HepG2 (cell line): ENCODE results near the gene PYGB. TPM values are rescaled to one million over a fixed set of nuclear protein-coding genes. Genes with fewer than 3 reads are reported as not detected.

Experiments
- ATAC-seq: fragments of 200-7000 bp; cut with Tn5 transposase; 3 replicates; pipeline ENCODE4 v1.9.1; 2020; ENCODE audit warnings: mild to moderate bottlenecking, moderate library complexity
- BruUV-seq: library from RNA; stranded (reverse); fragments of 400-500 nt; replicated peaks from 2 replicates; lab custom pipeline; 2021; lab: Mats Ljungman, UMichigan
- CTCF ChIA-PET: fragments of 300-600 bp; formaldehyde crosslinking; extraction: SDS; loops from one replicate; lab custom pipeline; 2021; ENCODE audit warnings: low total read pairs, inconsistent platforms, low intra/inter-chr PET ratio; lab: Yijun Ruan, JAX
- POLR2A ChIA-PET: fragments of 350-600 bp; sonication (Branson Sonifier 250); formaldehyde crosslinking; loops from one replicate; lab custom pipeline; 2020; ENCODE audit warnings: antibody characterized with exemption, inconsistent platforms; lab: Yijun Ruan, JAX
- DNase-seq: peaks from one replicate; pipeline ENCODE4 v3.0.0-alpha.2; 2015; ENCODE audit warnings: low spot score
- FAIRE-seq: peaks from 3 replicates; lab custom pipeline; 2011; peaks lifted over from hg19 to GRCh38; lab: Jason Lieb, UNC
- H2AFZ ChIP-seq: one replicate; pipeline ENCODE4 v1.6.1; 2011; ENCODE audit warnings: low read length, inconsistent platforms
- H3K27ac ChIP-seq: fragments of 300-600 bp; 3 replicates; pipeline ENCODE4 v1.8.0; 2011; ENCODE audit warnings: mixed run types, mild to moderate bottlenecking, mixed read lengths, low read length, inconsistent platforms; ENCODE audit not compliant: insufficient read depth; ENCODE audit errors: extremely low read length
- H3K27me3 ChIP-seq, 2 experiments: fragments of 200-600 bp in 1 of 2; 2 replicates in 1 of 2; 3 replicates in 1 of 2; pipeline versions ENCODE4 v1.6.0 to v1.8.0; 2011; ENCODE audit warnings: low read length in 2 of 2, mild to moderate bottlenecking in 2 of 2, moderate library complexity in 2 of 2, inconsistent platforms in 1 of 2; ENCODE audit not compliant: insufficient read depth in 2 of 2, control insufficient read depth in 1 of 2
- H3K36me3 ChIP-seq, 2 experiments: fragments of 200-600 bp in 1 of 2; replicated peaks in 1 of 2; 2 replicates in 1 of 2; 3 replicates in 1 of 2; pipeline versions ENCODE4 v1.5.1 to v1.8.0; 2011; ENCODE audit warnings: low read length in 2 of 2, inconsistent platforms in 1 of 2; ENCODE audit not compliant: insufficient read depth in 2 of 2, control insufficient read depth in 1 of 2
- H3K4me1 ChIP-seq: 2 replicates; pipeline ENCODE4 v1.5.1; 2012; ENCODE audit warnings: low read length, inconsistent platforms; ENCODE audit not compliant: insufficient read depth
- H3K4me2 ChIP-seq: 2 replicates; pipeline ENCODE4 v1.6.0; 2011; ENCODE audit warnings: low read depth, low read length, inconsistent platforms
- H3K4me3 ChIP-seq, 3 experiments: fragments of 200-600 bp in 1 of 3; sonication (generic), shearing (Covaris generic) in 1 of 3; replicated peaks in 1 of 3; 2 replicates each; pipeline ENCODE4 v1.5.1; 2011 to 2016; ENCODE audit warnings: low read length in 3 of 3, inconsistent platforms in 2 of 3, low read depth in 2 of 3, mild to moderate bottlenecking in 2 of 3, control low read depth in 1 of 3, mixed read lengths in 1 of 3; ENCODE audit not compliant: insufficient read depth in 1 of 3
- H3K79me2 ChIP-seq: one replicate; pipeline ENCODE4 v1.6.1; 2011; ENCODE audit warnings: low read length, inconsistent platforms; ENCODE audit not compliant: insufficient read depth
- H3K9ac ChIP-seq: 2 replicates; pipeline ENCODE4 v1.6.0; 2011; ENCODE audit warnings: mild to moderate bottlenecking, low read depth, low read length, inconsistent platforms; ENCODE audit not compliant: insufficient read depth
- H3K9me3 ChIP-seq: 2 replicates; pipeline ENCODE4 v1.5.1; 2012; ENCODE audit warnings: mild to moderate bottlenecking, low read length
- H4K20me1 ChIP-seq: 2 replicates; pipeline ENCODE4 v1.6.0; 2011; ENCODE audit warnings: inconsistent platforms, mild to moderate bottlenecking, low read length, moderate library complexity; ENCODE audit not compliant: insufficient read depth
- ETV5 ChIP-seq: IDR thresholded peaks from 2 replicates; pipeline ENCODE4 v1.6.1; 2018; ENCODE audit warnings: missing biosample characterization, missing genetic modification reagents, inconsistent platforms, borderline replicate concordance
- HNF1B ChIP-seq: sonication (generic); formaldehyde crosslinking; IDR thresholded peaks from 2 replicates; pipeline ENCODE4 v1.5.1; 2020; ENCODE audit warnings: mild to moderate bottlenecking, moderate library complexity, missing genetic modification reagents
- PCBP2 ChIP-seq: fragments of 200-400 bp; formaldehyde crosslinking; optimal IDR thresholded peaks from 2 replicates; pipeline ENCODE3; 2018; ENCODE audit warnings: low read length, low read depth; ENCODE audit not compliant: poor library complexity, severe bottlenecking
- STAT6 ChIP-seq: sonication (generic); formaldehyde crosslinking; IDR thresholded peaks from 2 replicates; pipeline ENCODE4 v1.4.0; 2020; ENCODE audit warnings: missing genetic modification reagents, mild to moderate bottlenecking, borderline replicate concordance
- ZNF263 ChIP-seq: sonication (generic); formaldehyde crosslinking; IDR thresholded peaks from 2 replicates; pipeline ENCODE4 v1.4.0; 2020; ENCODE audit warnings: missing genetic modification reagents
- ZNF549 ChIP-seq: sonication (generic); formaldehyde crosslinking; IDR thresholded peaks from 2 replicates; pipeline ENCODE4 v1.5.0; 2020; ENCODE audit warnings: missing genetic modification reagents
- WGBS: methylation state at CpG from one replicate; pipeline ENCODE4 v1.1.6; 2017; ENCODE audit warnings: low lambda C conversion rate; 5-methylcytosine and 5-hydroxymethylcytosine counted together
- in situ Hi-C: cut with HindIII; loops from 2 replicates; pipeline ENCODE4 v1.10.0; 2017; ENCODE audit warnings: low pct_unique_long_range_greater_than_20kb; ENCODE audit not compliant: extremely low pct_ligation_motif_present
- intact Hi-C: fragments of 100-400 bp; cut with micrococcal nuclease; formaldehyde crosslinking; loops from one replicate; pipeline ENCODE4 v1.10.0; 2022; ENCODE audit not compliant: unreplicated experiment
- polyA plus RNA-seq, 8 experiments: library from polyadenylated mRNA; depleted of rRNA in 3 of 8; stranded (reverse) in 7 of 8; unstranded in 1 of 8; fragments of >200 nt; fragmentation: Illumina TruSeq in 4 of 8; extraction: Trizol in 4 of 8; gene quantifications; 2 replicates each; pipeline versions ENCODE4 v1.2.1 to v1.2.3, GENCODE V29; 2011 to 2016; ENCODE audit warnings: low read depth in 4 of 8, missing spikeins in 1 of 8, mixed read lengths in 1 of 8; ENCODE audit not compliant: insufficient read depth in 1 of 8
- total RNA-seq, 5 experiments: library from RNA; depleted of rRNA; stranded (reverse); fragments of >200 nt; fragmentation: Illumina TruSeq; extraction: Trizol; gene quantifications; 2 replicates each; pipeline ENCODE4 v1.2.3, GENCODE V29; 2016; ENCODE audit warnings: low read depth in 1 of 5

PYGB gene
- total and polyA plus RNA-seq, 2 of the 13 experiments (the other 11 are each of a cell fraction or from before 2014, with no cell fraction given), result 24.2 to 86.3 TPM

GRCh38 chr20:25325073-25325472 lies 77.2 kb downstream of the PYGB start (continued):
- TF ChIP-seq ZNF549 (CRISPR knock-in tag) (no peak), STAT6 (CRISPR knock-in tag) (no peak), ZNF263 (0 out of 2 replicates have a peak, but pooled peaks have one; percentile 41), ETV5 (CRISPR knock-in tag) (no peak)
- TF ChIP-seq, all 625 proteins: peak for 2

GRCh38 chr20:25325997-25326396 lies 78.1 kb downstream of the PYGB start:
- POLR2A ChIA-PET, result interaction anchor here (0.8 kb wide), 1 partner anchor 73 kb away, joined by 3 read pairs; no protein-coding TSS in a partner anchor
- peaks cover 14% of the 10 kb centered on the region for H3K4me1 ChIP-seq
- CTCF ChIA-PET, result no interaction called here
- H3K9me3 ChIP-seq, result no peaks in the 10 kb centered on the region
- TF ChIP-seq HNF1B (CRISPR knock-in tag), result no peak
- TF ChIP-seq PCBP2, result peak; percentile 96
- DNase-seq, result no peak
- no peaks in the 10 kb centered on the region for H3K27me3 ChIP-seq
- peaks cover 4% of the 10 kb centered on the region for H3K79me2 ChIP-seq
- intact Hi-C loops, result no loop called here
- H4K20me1 ChIP-seq, result no peaks in the 10 kb centered on the region
- no peak for FAIRE-seq
- WGBS, result 90% methylated on average over 2 of the region's 2 CpGs
- H3K27ac ChIP-seq, result no peak overlapping the region
- no peak overlapping the region for H3K4me2 ChIP-seq
- in situ Hi-C loops, result no loop called here
- H2AFZ ChIP-seq, result no peak overlapping the region
- no TSS peak for BruUV-seq
- no peak overlapping the region for H3K9ac ChIP-seq
- no peak overlapping the region for H3K4me3 ChIP-seq
- H3K36me3 ChIP-seq, result peaks cover 9 to 27% of the 10 kb centered on the region in 2 experiments; a peak in 4 of 5 replicates
- no peak for ATAC-seq
